GM11168 (cell line): ENCODE results near the gene TNS1.

Source experiments
- in situ Hi-C: fragments of 300-500 bp; cut with MboI; formaldehyde crosslinking; loops from one replicate; pipeline ENCODE4 v1.12.0; 2022; ENCODE audit warnings: low sequenced_read_pairs; ENCODE audit not compliant: unreplicated experiment

TNS1 gene

GRCh38 chr2:218017211-218018053, 14.6 kb upstream of the TNS1 start:
- in situ Hi-C loops, result no loop called here

- in situ Hi-C loops, result no loop called here
These were observed 14.0 kb upstream of the TNS1 start for GRCh38 chr2:218016810-218017209.

GRCh38 chr2:218015586-218016521, 13.1 kb upstream of the TNS1 start:
- in situ Hi-C loops, result no loop called here

GRCh38 chr2:218014706-218015585, 12.2 kb upstream of the TNS1 start:
- in situ Hi-C loops, result no loop called here

GRCh38 chr2:218013289-218013688, 10.5 kb upstream of the TNS1 start:
- in situ Hi-C loops, result no loop called here

GRCh38 chr2:218012284-218012683, 9.5 kb upstream of the TNS1 start:
- in situ Hi-C loops, result no loop called here

DNA sequence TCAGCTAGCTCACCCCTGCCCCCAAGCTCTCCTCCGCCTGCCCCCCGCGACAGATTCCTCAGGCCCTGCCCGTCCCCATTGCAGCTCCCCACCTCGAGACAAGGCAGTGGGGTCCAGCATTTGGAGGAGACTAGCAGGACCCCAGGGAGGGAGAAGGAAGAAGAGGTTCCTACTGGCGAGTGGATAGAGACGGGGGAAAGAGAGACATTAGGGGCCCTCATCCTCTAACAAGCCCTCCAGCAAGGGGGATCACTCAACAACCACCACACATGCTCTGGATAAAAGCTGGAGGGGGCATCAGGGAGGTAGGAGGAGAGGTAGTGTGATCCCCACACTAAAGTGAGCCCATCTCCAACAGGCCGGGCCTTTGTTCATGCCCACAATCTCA, 8.9 kb upstream of the TNS1 start:
- in situ Hi-C loops, result no loop called here

- in situ Hi-C loops, result no loop called here
These were observed 8.3 kb upstream of the TNS1 start for GRCh38 chr2:218010984-218011652.

- in situ Hi-C loops, result no loop called here
These were observed 7.6 kb upstream of the TNS1 start for GRCh38 chr2:218010140-218010983.

GRCh38 chr2:218009765-218010139, 7.0 kb upstream of the TNS1 start:
- in situ Hi-C loops, result no loop called here

DNA sequence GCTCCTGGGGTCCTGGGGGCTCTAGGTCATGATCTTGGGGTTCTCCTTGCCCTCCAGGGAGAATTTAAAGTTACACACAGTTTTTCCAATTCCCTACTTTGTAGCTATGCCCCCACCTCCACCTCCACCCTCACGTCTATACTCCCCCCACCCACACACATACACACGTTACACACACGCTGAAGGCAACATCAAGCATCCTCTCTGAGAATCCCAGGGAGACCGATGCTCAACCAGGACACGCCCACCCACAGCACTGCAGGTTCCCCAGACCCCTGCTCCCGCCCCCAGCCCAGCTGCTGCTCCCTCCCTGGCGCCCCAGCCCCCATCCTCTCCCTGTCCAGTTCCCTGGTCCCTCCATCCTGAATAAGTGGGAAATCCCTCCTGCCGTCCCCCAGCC, 6.4 kb upstream of the TNS1 start:
- in situ Hi-C loops, result no loop called here

- in situ Hi-C loops, result no loop called here
These were observed 5.6 kb upstream of the TNS1 start for GRCh38 chr2:218008060-218009040.

- in situ Hi-C loops, result no loop called here
These were observed 3.9 kb upstream of the TNS1 start for GRCh38 chr2:218006741-218007140.

- in situ Hi-C loops, result no loop called here
These were observed 2.7 kb upstream of the TNS1 start for GRCh38 chr2:218005486-218005885.

DNA sequence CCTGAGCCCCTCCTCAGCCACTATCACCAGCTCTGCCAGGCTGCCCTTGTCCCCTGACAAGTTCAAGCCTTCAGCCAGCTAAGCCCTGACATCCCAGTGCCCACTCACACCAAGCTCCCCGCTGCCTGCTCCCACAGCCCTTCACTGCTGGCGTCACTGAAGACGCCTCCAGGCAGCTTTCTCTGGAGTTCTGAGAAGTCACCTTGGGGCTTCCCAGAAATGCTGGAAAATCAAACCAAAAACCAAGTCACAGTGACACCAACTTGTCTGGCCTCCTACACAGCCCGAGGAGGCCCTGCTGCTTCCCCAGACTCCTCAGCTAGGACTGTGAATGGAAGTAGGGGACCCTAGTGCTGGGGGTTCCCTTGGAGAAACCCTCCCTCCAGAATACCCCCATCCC, 2.2 kb upstream of the TNS1 start:
- in situ Hi-C loops, result no loop called here

DNA sequence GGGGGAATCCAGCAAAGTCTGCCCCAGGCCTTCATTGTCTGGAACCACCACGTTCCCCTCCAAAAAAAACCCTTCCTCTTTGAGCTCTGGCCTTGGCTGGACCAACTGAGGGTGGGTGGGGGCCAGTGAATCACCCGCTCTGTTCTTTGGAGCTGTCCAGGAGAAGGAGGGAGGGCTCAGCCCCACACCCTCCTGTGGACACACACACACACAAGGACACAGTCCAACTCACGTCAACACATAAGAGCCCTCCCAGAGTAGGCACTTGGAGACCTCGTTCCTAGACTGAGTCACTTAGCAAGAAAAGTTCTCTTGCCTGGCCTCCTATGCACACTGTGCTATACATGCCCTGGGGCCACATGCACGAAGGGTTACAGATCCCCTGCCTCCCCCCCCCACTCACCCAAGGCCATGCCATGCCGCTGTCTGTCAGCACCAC, 1.2 kb upstream of the TNS1 start:
- in situ Hi-C loops, result no loop called here

GRCh38 chr2:218003281-218003944, 618 bp upstream of the TNS1 start:
- in situ Hi-C loops, result no loop called here
